Hepatocyte (in vitro differentiated cells): ENCODE measurements around the gene TRANK1. TPM values are rescaled to one million over a fixed set of nuclear protein-coding genes. Genes with fewer than 3 reads are reported as not detected.

ENCODE experiments used
- DNase-seq: peaks from one replicate; pipeline ENCODE4 v3.0.0-alpha.2; 2016; ENCODE audit warnings: low spot score
- H2AFZ ChIP-seq: fragments of 200-600 bp; sonication (generic); 2 replicates; pipeline ENCODE4 v1.6.0; 2016; ENCODE audit warnings: antibody characterized with exemption, mild to moderate bottlenecking
- H3K27ac ChIP-seq: fragments of 200-600 bp; sonication (generic); 2 replicates; pipeline ENCODE4 v1.5.1; 2016; ENCODE audit warnings: mild to moderate bottlenecking
- H3K27me3 ChIP-seq: fragments of 200-600 bp; sonication (generic); 2 replicates; pipeline ENCODE4 v1.6.1; 2016
- H3K36me3 ChIP-seq: fragments of 200-600 bp; sonication (generic); replicated peaks from 2 replicates; pipeline ENCODE4 v1.5.1; 2016; ENCODE audit warnings: low read depth; ENCODE audit not compliant: insufficient read depth
- H3K4me1 ChIP-seq: fragments of 200-600 bp; sonication (generic); 2 replicates; pipeline ENCODE4 v1.5.1; 2016; ENCODE audit warnings: mild to moderate bottlenecking, moderate library complexity; ENCODE audit not compliant: insufficient read depth
- H3K4me2 ChIP-seq: fragments of 200-600 bp; sonication (generic); 2 replicates; pipeline ENCODE4 v1.6.0; 2016
- H3K4me3 ChIP-seq: fragments of 200-600 bp; sonication (generic); 2 replicates; pipeline ENCODE4 v1.5.1; 2016; ENCODE audit warnings: mild to moderate bottlenecking
- H3K79me2 ChIP-seq: fragments of 200-600 bp; sonication (generic); 2 replicates; pipeline ENCODE4 v1.6.0; 2017; ENCODE audit warnings: mild to moderate bottlenecking
- H3K9me2 ChIP-seq: fragments of 200-600 bp; sonication (generic); replicated peaks from 2 replicates; pipeline ENCODE4 v1.6.0; 2017; ENCODE audit warnings: mild to moderate bottlenecking; ENCODE audit not compliant: insufficient read depth
- H3K9me3 ChIP-seq: fragments of 200-600 bp; sonication (generic); 2 replicates; pipeline ENCODE4 v1.5.1; 2016; ENCODE audit warnings: low read depth, mild to moderate bottlenecking
- H4K20me1 ChIP-seq: fragments of 200-600 bp; sonication (generic); 2 replicates; pipeline ENCODE4 v1.6.0; 2016; ENCODE audit warnings: mild to moderate bottlenecking; ENCODE audit not compliant: insufficient read depth, poor library complexity, severe bottlenecking
- EZH2 ChIP-seq: fragments of 200-600 bp; sonication (generic); IDR thresholded peaks from 2 replicates; pipeline ENCODE4 v1.6.1; 2016; ENCODE audit warnings: antibody characterized with exemption, mild to moderate bottlenecking, borderline replicate concordance
- EZH2phosphoT487 ChIP-seq: fragments of 200-600 bp; sonication (generic); IDR thresholded peaks from one replicate; pipeline ENCODE4 v1.6.1; 2018; ENCODE audit warnings: antibody characterized with exemption, mild to moderate bottlenecking, low read depth, moderate library complexity; ENCODE audit not compliant: unreplicated experiment, severe bottlenecking
- WGBS: methylation state at CpG from one replicate; pipeline ENCODE4 v1.1.6; 2016; ENCODE audit warnings: low lambda C conversion rate; ENCODE audit errors: missing lambda C conversion rate; 5-methylcytosine and 5-hydroxymethylcytosine counted together
- polyA plus RNA-seq: library from polyadenylated mRNA; unstranded; fragments of >200 nt; fragmentation: Nextera tagmentation; extraction: Ambion mirVana; gene quantifications from 2 replicates; pipeline ENCODE4 v1.2.1, GENCODE V29; 2016
- total RNA-seq: library from RNA; depleted of rRNA; stranded (reverse); fragments of >200 nt; gene quantifications from 2 replicates; pipeline ENCODE4 v1.2.3, GENCODE V29; 2014
- TF ChIP-seq, protein P1 (sequence below): fragments of 200-600 bp; sonication (generic); IDR thresholded peaks from 2 replicates; pipeline ENCODE4 v1.5.1; 2016; ENCODE audit warnings: antibody characterized with exemption, mild to moderate bottlenecking; ENCODE audit not compliant: poor library complexity

TRANK1 gene
- total and polyA plus RNA-seq, 2 experiments from 2014 or later = 8.5 to 19.9 TPM

DNA sequence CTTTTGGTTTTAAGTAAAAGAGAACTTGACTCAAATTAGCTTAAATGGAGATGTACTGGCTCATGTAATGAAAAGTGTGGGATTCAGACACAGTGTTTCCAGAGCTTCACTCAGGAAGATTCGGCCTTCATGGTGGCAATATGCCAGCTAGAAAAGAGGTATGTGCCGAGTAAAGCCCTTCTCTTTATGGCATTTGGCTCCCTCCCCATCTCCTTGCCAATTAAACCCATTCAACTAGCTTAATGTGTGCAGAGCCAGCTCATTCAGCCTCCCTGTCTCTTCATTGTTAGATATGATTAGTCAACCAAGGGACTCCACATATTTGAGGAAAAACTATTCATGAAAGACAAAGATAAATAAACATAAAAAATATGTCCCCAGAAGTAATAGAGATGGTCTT lies 15.0 kb upstream of the TRANK1 start:
- Histone ChIP-seq H3K4me3 (no peak overlapping the region), H2AFZ (no peak overlapping the region), H3K9me3 (no peaks in the 10 kb centered on the region), H3K27ac (no peak overlapping the region), H3K27me3 (no peaks in the 10 kb centered on the region), H3K79me2 (no peaks in the 10 kb centered on the region), H3K36me3 (no peaks in the 10 kb centered on the region), H3K9me2 (no peaks in the 10 kb centered on the region), H4K20me1 (no peaks in the 10 kb centered on the region), H3K4me2 (no peak overlapping the region), H3K4me1 (peaks cover 6% of the 10 kb centered on the region)
- TF ChIP-seq, protein P1, sequence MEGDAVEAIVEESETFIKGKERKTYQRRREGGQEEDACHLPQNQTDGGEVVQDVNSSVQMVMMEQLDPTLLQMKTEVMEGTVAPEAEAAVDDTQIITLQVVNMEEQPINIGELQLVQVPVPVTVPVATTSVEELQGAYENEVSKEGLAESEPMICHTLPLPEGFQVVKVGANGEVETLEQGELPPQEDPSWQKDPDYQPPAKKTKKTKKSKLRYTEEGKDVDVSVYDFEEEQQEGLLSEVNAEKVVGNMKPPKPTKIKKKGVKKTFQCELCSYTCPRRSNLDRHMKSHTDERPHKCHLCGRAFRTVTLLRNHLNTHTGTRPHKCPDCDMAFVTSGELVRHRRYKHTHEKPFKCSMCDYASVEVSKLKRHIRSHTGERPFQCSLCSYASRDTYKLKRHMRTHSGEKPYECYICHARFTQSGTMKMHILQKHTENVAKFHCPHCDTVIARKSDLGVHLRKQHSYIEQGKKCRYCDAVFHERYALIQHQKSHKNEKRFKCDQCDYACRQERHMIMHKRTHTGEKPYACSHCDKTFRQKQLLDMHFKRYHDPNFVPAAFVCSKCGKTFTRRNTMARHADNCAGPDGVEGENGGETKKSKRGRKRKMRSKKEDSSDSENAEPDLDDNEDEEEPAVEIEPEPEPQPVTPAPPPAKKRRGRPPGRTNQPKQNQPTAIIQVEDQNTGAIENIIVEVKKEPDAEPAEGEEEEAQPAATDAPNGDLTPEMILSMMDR = no peak
- TF ChIP-seq EZH2phosphoT487 = no peak
- 86% methylated on average over 2 of the region's 2 CpGs for WGBS
- DNase-seq = no peak

- peak overlapping the region; percentile 72 for H3K27ac ChIP-seq
These were observed 13.2 kb upstream of the TRANK1 start for GRCh38 chr3:36957862-36958686.

GRCh38 chr3:36957063-36957462 lies 12.2 kb upstream of the TRANK1 start:
- Histone ChIP-seq H3K4me2 (no peak overlapping the region), H3K4me3 (no peak overlapping the region), H3K36me3 (no peaks in the 10 kb centered on the region), H3K79me2 (no peaks in the 10 kb centered on the region), H3K4me1 (peaks cover 9% of the 10 kb centered on the region), H3K27ac (peak overlapping the region; percentile 50), H4K20me1 (no peaks in the 10 kb centered on the region), H3K27me3 (no peaks in the 10 kb centered on the region), H3K9me3 (no peaks in the 10 kb centered on the region), H3K9me2 (no peaks in the 10 kb centered on the region), H2AFZ (no peak overlapping the region)
- TF ChIP-seq, protein P1 = no peak
- no peak for TF ChIP-seq EZH2phosphoT487
- no peak for TF ChIP-seq EZH2
- no peak for DNase-seq
- 90% methylated on average over 1 of the region's 1 CpG for WGBS

More at GRCh38 chr3:36957862-36958686, 13.2 kb upstream of the TRANK1 start:
- peaks cover 9% of the 10 kb centered on the region for H3K4me1 ChIP-seq
- no peaks in the 10 kb centered on the region for H4K20me1 ChIP-seq
- H2AFZ ChIP-seq = no peak overlapping the region
- H3K36me3 ChIP-seq = no peaks in the 10 kb centered on the region
- H3K27me3 ChIP-seq = no peaks in the 10 kb centered on the region
- WGBS = 82% methylated on average over 3 of the region's 3 CpGs
- peak; percentile 52 for DNase-seq
- no peaks in the 10 kb centered on the region for H3K9me3 ChIP-seq
- H3K4me3 ChIP-seq = no peak overlapping the region
- TF ChIP-seq EZH2 = no peak
- TF ChIP-seq EZH2phosphoT487 = no peak
- TF ChIP-seq, protein P1 = no peak
- no peaks in the 10 kb centered on the region for H3K9me2 ChIP-seq
- H3K79me2 ChIP-seq = no peaks in the 10 kb centered on the region
- H3K4me2 ChIP-seq = peak overlapping the region; percentile 27
